ENCODE data around the gene PPM1E.
"Not testable (repeated sequence)": the region's sequence is repeated elsewhere in the genome, so short reads cannot be mapped to it uniquely, and the experiment has no call there.

Gene PPM1E

GRCh38 chr17:58918072-58918471 is 162.4 kb downstream of the PPM1E start:
- Histone ChIP-seq H3K4me1 (ENCODE audit: control insufficient read depth in 5 of 5, insufficient read depth in 5 of 5, low read length in 5 of 5) (peaks cover 0 to 4% (median 0%) of the 10 kb centered on the region in 5 donors), H3K4me3 (ENCODE audit: low read depth in 1 of 5, low read length in 5 of 5) (no peak overlapping the region), H3K36me3 (ENCODE audit: control insufficient read depth in 5 of 5, insufficient read depth in 5 of 5, low read length in 5 of 5) (no peaks in the 10 kb centered on the region), H3K9me3 (ENCODE audit: control insufficient read depth in 5 of 5, low read length in 5 of 5) (no peaks in the 10 kb centered on the region), H3K27ac (ENCODE audit: low read depth, low read length) (no peak overlapping the region), H3K27me3 (ENCODE audit: control insufficient read depth in 5 of 5, insufficient read depth in 4 of 5, low read length in 5 of 5) (no peaks in the 10 kb centered on the region), H3K9ac (ENCODE audit: low read length in 5 of 5) (no peak overlapping the region)

GRCh38 chr17:58918884-58919283 is 163.2 kb downstream of the PPM1E start:
- Histone ChIP-seq H3K9me3 (ENCODE audit: control insufficient read depth in 5 of 5, low read length in 5 of 5) (no peaks in the 10 kb centered on the region), H3K36me3 (ENCODE audit: control insufficient read depth in 5 of 5, insufficient read depth in 5 of 5, low read length in 5 of 5) (no peaks in the 10 kb centered on the region), H3K9ac (ENCODE audit: low read length in 5 of 5) (no peak overlapping the region), H3K27me3 (ENCODE audit: control insufficient read depth in 5 of 5, insufficient read depth in 4 of 5, low read length in 5 of 5) (no peaks in the 10 kb centered on the region), H3K27ac (ENCODE audit: low read depth, low read length) (no peak overlapping the region), H3K4me1 (ENCODE audit: control insufficient read depth in 5 of 5, insufficient read depth in 5 of 5, low read length in 5 of 5) (peaks cover 0 to 4% (median 0%) of the 10 kb centered on the region in 5 donors), H3K4me3 (ENCODE audit: low read depth in 1 of 5, low read length in 5 of 5) (no peak overlapping the region)

GRCh38 chr17:58920773-58921172 is 165.1 kb downstream of the PPM1E start:
- H3K9ac ChIP-seq (ENCODE audit: low read length in 5 of 5): no peak overlapping the region
- no peaks in the 10 kb centered on the region for H3K4me1 ChIP-seq (ENCODE audit: control insufficient read depth in 5 of 5, insufficient read depth in 5 of 5, low read length in 5 of 5)
- H3K27ac ChIP-seq (ENCODE audit: low read depth, low read length): no peak overlapping the region
- no peaks in the 10 kb centered on the region for H3K36me3 ChIP-seq (ENCODE audit: control insufficient read depth in 5 of 5, insufficient read depth in 5 of 5, low read length in 5 of 5)
- no peaks in the 10 kb centered on the region for H3K27me3 ChIP-seq (ENCODE audit: control insufficient read depth in 5 of 5, insufficient read depth in 4 of 5, low read length in 5 of 5)
- H3K9me3 ChIP-seq (ENCODE audit: control insufficient read depth in 5 of 5, low read length in 5 of 5): no peaks in the 10 kb centered on the region
- no peak overlapping the region for H3K4me3 ChIP-seq (ENCODE audit: low read depth in 1 of 5, low read length in 5 of 5)

GRCh38 chr17:58932956-58933355 is 177.3 kb downstream of the PPM1E start:
- H3K36me3 ChIP-seq (ENCODE audit: control insufficient read depth in 5 of 5, insufficient read depth in 5 of 5, low read length in 5 of 5): no peaks in the 10 kb centered on the region
- no peak overlapping the region for H3K27ac ChIP-seq (ENCODE audit: low read depth, low read length)
- H3K4me3 ChIP-seq (ENCODE audit: low read depth in 1 of 5, low read length in 5 of 5): no peak overlapping the region
- no peaks in the 10 kb centered on the region for H3K27me3 ChIP-seq (ENCODE audit: control insufficient read depth in 5 of 5, insufficient read depth in 4 of 5, low read length in 5 of 5)
- H3K9me3 ChIP-seq (ENCODE audit: control insufficient read depth in 5 of 5, low read length in 5 of 5): no peaks in the 10 kb centered on the region
- no peak overlapping the region for H3K9ac ChIP-seq (ENCODE audit: low read length in 5 of 5)
- H3K4me1 ChIP-seq (ENCODE audit: control insufficient read depth in 5 of 5, insufficient read depth in 5 of 5, low read length in 5 of 5): no peaks in the 10 kb centered on the region

GRCh38 chr17:58936295-58936694 is 180.6 kb downstream of the PPM1E start:
- Histone ChIP-seq H3K36me3 (ENCODE audit: control insufficient read depth in 5 of 5, insufficient read depth in 5 of 5, low read length in 5 of 5) (no peaks in the 10 kb centered on the region), H3K9me3 (ENCODE audit: control insufficient read depth in 5 of 5, low read length in 5 of 5) (no peaks in the 10 kb centered on the region), H3K4me3 (ENCODE audit: low read depth in 1 of 5, low read length in 5 of 5) (no peak overlapping the region), H3K4me1 (ENCODE audit: control insufficient read depth in 5 of 5, insufficient read depth in 5 of 5, low read length in 5 of 5) (no peaks in the 10 kb centered on the region), H3K9ac (ENCODE audit: low read length in 5 of 5) (no peak overlapping the region), H3K27me3 (ENCODE audit: control insufficient read depth in 5 of 5, insufficient read depth in 4 of 5, low read length in 5 of 5) (no peaks in the 10 kb centered on the region), H3K27ac (ENCODE audit: low read depth, low read length) (no peak overlapping the region)

GRCh38 chr17:58944166-58944565 is 188.5 kb downstream of the PPM1E start:
- Histone ChIP-seq H3K4me3 (ENCODE audit: low read depth in 1 of 5, low read length in 5 of 5) (no peak overlapping the region), H3K9ac (ENCODE audit: low read length in 5 of 5) (no peak overlapping the region), H3K4me1 (ENCODE audit: control insufficient read depth in 5 of 5, insufficient read depth in 5 of 5, low read length in 5 of 5) (no peaks in the 10 kb centered on the region), H3K27me3 (ENCODE audit: control insufficient read depth in 5 of 5, insufficient read depth in 4 of 5, low read length in 5 of 5) (no peaks in the 10 kb centered on the region), H3K27ac (ENCODE audit: low read depth, low read length) (no peak overlapping the region), H3K9me3 (ENCODE audit: control insufficient read depth in 5 of 5, low read length in 5 of 5) (peaks cover 0 to 7% (median 1%) of the 10 kb centered on the region in 5 donors), H3K36me3 (ENCODE audit: control insufficient read depth in 5 of 5, insufficient read depth in 5 of 5, low read length in 5 of 5) (no peaks in the 10 kb centered on the region)

- Histone ChIP-seq H3K27ac (ENCODE audit: low read depth, low read length) (no peak overlapping the region), H3K9ac (ENCODE audit: low read length in 5 of 5) (no peak overlapping the region), H3K4me1 (ENCODE audit: control insufficient read depth in 5 of 5, insufficient read depth in 5 of 5, low read length in 5 of 5) (no peaks in the 10 kb centered on the region), H3K27me3 (ENCODE audit: control insufficient read depth in 5 of 5, insufficient read depth in 4 of 5, low read length in 5 of 5) (no peaks in the 10 kb centered on the region), H3K9me3 (ENCODE audit: control insufficient read depth in 5 of 5, low read length in 5 of 5) (peaks cover 3 to 16% (median 9%) of the 10 kb centered on the region in 5 donors), H3K4me3 (ENCODE audit: low read depth in 1 of 5, low read length in 5 of 5) (no peak overlapping the region), H3K36me3 (ENCODE audit: control insufficient read depth in 5 of 5, insufficient read depth in 5 of 5, low read length in 5 of 5) (no peaks in the 10 kb centered on the region)
Observed at GRCh38 chr17:58947411-58947810, 191.8 kb downstream of the PPM1E start.

GRCh38 chr17:58947824-58948223 is 192.2 kb downstream of the PPM1E start:
- H3K9me3 ChIP-seq (ENCODE audit: control insufficient read depth in 5 of 5, low read length in 5 of 5): peaks cover 3 to 16% (median 10%) of the 10 kb centered on the region in 5 donors
- no peak overlapping the region for H3K4me3 ChIP-seq (ENCODE audit: low read depth in 1 of 5, low read length in 5 of 5)
- no peaks in the 10 kb centered on the region for H3K4me1 ChIP-seq (ENCODE audit: control insufficient read depth in 5 of 5, insufficient read depth in 5 of 5, low read length in 5 of 5)
- H3K36me3 ChIP-seq (ENCODE audit: control insufficient read depth in 5 of 5, insufficient read depth in 5 of 5, low read length in 5 of 5): no peaks in the 10 kb centered on the region
- H3K27me3 ChIP-seq (ENCODE audit: control insufficient read depth in 5 of 5, insufficient read depth in 4 of 5, low read length in 5 of 5): no peaks in the 10 kb centered on the region
- H3K27ac ChIP-seq (ENCODE audit: low read depth, low read length): no peak overlapping the region
- H3K9ac ChIP-seq (ENCODE audit: low read length in 5 of 5): no peak overlapping the region

- not testable (repeated sequence) for H3K27ac ChIP-seq (ENCODE audit: low read depth, low read length); H3K27me3 ChIP-seq (ENCODE audit: control insufficient read depth in 5 of 5, insufficient read depth in 4 of 5, low read length in 5 of 5); H3K4me3 ChIP-seq (ENCODE audit: low read depth in 1 of 5, low read length in 5 of 5); H3K9ac ChIP-seq (ENCODE audit: low read length in 5 of 5); H3K36me3 ChIP-seq (ENCODE audit: control insufficient read depth in 5 of 5, insufficient read depth in 5 of 5, low read length in 5 of 5); H3K4me1 ChIP-seq (ENCODE audit: control insufficient read depth in 5 of 5, insufficient read depth in 5 of 5, low read length in 5 of 5)
- H3K9me3 ChIP-seq (ENCODE audit: control insufficient read depth in 5 of 5, low read length in 5 of 5): peaks cover 0 to 14% (median 8%) of the 10 kb centered on the region in 5 donors
Observed at GRCh38 chr17:58954358-58954757, 198.7 kb downstream of the PPM1E start.

- Histone ChIP-seq H3K9ac (ENCODE audit: low read length in 5 of 5) (no peak overlapping the region), H3K27ac (ENCODE audit: low read depth, low read length) (no peak overlapping the region), H3K4me3 (ENCODE audit: low read depth in 1 of 5, low read length in 5 of 5) (no peak overlapping the region), H3K4me1 (ENCODE audit: control insufficient read depth in 5 of 5, insufficient read depth in 5 of 5, low read length in 5 of 5) (no peaks in the 10 kb centered on the region), H3K9me3 (ENCODE audit: control insufficient read depth in 5 of 5, low read length in 5 of 5) (peaks cover 0 to 3% (median 0%) of the 10 kb centered on the region in 5 donors), H3K36me3 (ENCODE audit: control insufficient read depth in 5 of 5, insufficient read depth in 5 of 5, low read length in 5 of 5) (no peaks in the 10 kb centered on the region), H3K27me3 (ENCODE audit: control insufficient read depth in 5 of 5, insufficient read depth in 4 of 5, low read length in 5 of 5) (no peaks in the 10 kb centered on the region)
Observed at GRCh38 chr17:58956997-58957724, 201.5 kb downstream of the PPM1E start.

Data from subcutaneous abdominal adipose tissue (tissue), 5 donors.